WTC11 (cell line): Measurements from ENCODE around the gene PARD3B.

Experiments used
- FOXP1 ChIP-seq: sonication (generic); formaldehyde crosslinking; IDR thresholded peaks from 2 replicates; pipeline ENCODE4 v1.8.0; 2022; ENCODE audit warnings: missing genetic modification reagents, mild to moderate bottlenecking, moderate library complexity, borderline replicate concordance
- ZNF423 ChIP-seq: fragments of 250-450 bp; sonication (Bioruptor Pico); IDR thresholded peaks from 2 replicates; pipeline ENCODE4 v2.1.2; 2022; ENCODE audit warnings: mild to moderate bottlenecking, moderate library complexity
- TF ChIP-seq, protein P1 (sequence below): sonication (generic); formaldehyde crosslinking; IDR thresholded peaks from 2 replicates; pipeline ENCODE4 v1.8.0; 2022; ENCODE audit warnings: missing genetic modification reagents
- TF ChIP-seq, protein P2 (sequence below): sonication (generic); formaldehyde crosslinking; IDR thresholded peaks from 2 replicates; pipeline ENCODE4 v1.8.0; 2022; ENCODE audit warnings: mild to moderate bottlenecking, missing genetic modification reagents
- TF ChIP-seq, protein P3 (sequence below): fragments of 200-600 bp; IDR thresholded peaks from 2 replicates; pipeline ENCODE4 v1.8.0; 2022; ENCODE audit warnings: antibody characterized with exemption

DNA sequence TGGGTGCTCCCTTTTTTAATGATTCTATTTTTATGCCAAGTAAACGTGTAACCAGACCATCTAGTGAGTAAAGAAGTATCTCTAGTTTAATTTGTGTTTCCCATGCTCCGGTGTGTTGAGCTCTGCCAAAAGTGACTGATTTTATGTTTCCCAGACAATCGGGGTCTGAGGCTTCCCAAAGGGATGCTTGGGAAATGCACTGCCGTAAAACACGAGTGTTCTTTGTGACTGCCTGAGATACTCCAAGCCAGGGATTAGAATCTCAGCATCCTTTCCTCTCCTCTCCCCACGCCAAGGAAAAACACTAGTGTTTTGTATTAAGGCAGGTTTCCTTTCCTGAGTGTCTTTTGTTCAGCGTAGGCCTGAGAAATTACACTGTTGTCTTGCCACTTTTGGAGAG lies 956.6 kb downstream of the PARD3B start:
- TF ChIP-seq ZNF423 (CRISPR knock-in tag) (no peak), FOXP1 (CRISPR knock-in tag) (no peak)
- TF ChIP-seq, protein P1, sequence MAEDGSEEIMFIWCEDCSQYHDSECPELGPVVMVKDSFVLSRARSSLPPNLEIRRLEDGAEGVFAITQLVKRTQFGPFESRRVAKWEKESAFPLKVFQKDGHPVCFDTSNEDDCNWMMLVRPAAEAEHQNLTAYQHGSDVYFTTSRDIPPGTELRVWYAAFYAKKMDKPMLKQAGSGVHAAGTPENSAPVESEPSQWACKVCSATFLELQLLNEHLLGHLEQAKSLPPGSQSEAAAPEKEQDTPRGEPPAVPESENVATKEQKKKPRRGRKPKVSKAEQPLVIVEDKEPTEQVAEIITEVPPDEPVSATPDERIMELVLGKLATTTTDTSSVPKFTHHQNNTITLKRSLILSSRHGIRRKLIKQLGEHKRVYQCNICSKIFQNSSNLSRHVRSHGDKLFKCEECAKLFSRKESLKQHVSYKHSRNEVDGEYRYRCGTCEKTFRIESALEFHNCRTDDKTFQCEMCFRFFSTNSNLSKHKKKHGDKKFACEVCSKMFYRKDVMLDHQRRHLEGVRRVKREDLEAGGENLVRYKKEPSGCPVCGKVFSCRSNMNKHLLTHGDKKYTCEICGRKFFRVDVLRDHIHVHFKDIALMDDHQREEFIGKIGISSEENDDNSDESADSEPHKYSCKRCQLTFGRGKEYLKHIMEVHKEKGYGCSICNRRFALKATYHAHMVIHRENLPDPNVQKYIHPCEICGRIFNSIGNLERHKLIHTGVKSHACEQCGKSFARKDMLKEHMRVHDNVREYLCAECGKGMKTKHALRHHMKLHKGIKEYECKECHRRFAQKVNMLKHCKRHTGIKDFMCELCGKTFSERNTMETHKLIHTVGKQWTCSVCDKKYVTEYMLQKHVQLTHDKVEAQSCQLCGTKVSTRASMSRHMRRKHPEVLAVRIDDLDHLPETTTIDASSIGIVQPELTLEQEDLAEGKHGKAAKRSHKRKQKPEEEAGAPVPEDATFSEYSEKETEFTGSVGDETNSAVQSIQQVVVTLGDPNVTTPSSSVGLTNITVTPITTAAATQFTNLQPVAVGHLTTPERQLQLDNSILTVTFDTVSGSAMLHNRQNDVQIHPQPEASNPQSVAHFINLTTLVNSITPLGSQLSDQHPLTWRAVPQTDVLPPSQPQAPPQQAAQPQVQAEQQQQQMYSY: no peak
- TF ChIP-seq, protein P2, sequence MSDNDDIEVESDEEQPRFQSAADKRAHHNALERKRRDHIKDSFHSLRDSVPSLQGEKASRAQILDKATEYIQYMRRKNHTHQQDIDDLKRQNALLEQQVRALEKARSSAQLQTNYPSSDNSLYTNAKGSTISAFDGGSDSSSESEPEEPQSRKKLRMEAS (CRISPR knock-in tag): no peak
- TF ChIP-seq, protein P3, sequence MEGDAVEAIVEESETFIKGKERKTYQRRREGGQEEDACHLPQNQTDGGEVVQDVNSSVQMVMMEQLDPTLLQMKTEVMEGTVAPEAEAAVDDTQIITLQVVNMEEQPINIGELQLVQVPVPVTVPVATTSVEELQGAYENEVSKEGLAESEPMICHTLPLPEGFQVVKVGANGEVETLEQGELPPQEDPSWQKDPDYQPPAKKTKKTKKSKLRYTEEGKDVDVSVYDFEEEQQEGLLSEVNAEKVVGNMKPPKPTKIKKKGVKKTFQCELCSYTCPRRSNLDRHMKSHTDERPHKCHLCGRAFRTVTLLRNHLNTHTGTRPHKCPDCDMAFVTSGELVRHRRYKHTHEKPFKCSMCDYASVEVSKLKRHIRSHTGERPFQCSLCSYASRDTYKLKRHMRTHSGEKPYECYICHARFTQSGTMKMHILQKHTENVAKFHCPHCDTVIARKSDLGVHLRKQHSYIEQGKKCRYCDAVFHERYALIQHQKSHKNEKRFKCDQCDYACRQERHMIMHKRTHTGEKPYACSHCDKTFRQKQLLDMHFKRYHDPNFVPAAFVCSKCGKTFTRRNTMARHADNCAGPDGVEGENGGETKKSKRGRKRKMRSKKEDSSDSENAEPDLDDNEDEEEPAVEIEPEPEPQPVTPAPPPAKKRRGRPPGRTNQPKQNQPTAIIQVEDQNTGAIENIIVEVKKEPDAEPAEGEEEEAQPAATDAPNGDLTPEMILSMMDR: no peak
